ENCODE data around the gene RNLS.

DNA sequence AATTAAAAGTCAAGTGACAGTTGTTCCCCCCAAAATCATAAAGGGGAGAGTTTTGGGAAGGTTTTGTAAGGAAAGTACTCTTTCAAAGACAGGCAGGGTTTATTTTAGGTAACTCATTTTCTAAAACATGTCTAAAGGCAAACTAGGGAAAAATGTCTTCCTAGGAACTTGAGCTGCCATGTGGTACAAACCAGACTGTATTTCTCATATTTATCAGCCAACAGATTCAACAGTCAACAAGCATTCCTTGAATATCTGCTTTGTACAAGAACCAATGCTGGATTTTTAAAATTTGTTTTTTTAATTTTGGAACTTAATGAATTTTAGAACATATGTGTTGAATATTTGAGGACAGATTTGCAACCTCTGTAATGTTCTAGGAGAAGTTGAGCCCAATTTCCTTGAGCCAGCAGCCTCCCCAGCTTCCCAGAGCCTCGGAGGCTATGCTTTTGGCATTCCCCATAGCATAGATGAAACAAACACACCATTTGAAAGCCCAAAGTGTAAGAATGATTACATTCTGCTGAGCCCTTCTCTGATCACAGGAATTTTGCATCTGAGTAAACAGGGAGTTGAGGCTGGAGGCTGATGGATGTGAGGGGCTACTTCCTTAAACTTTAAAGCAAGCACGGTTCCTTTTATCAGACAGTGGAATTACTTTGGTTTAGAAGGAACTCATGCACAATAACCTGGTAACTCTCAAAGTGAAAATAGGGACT is 345.1 kb downstream of the RNLS start:
- TF ChIP-seq TBP (IDR thresholded peaks at IDR 0.05; ENCODE audit: low read depth, low read length) (no peak), GABPA (IDR thresholded peaks at IDR 0.05; ENCODE audit: borderline replicate concordance, insufficient read depth, low read length) (no peak)
- TF ChIP-seq, protein P1, sequence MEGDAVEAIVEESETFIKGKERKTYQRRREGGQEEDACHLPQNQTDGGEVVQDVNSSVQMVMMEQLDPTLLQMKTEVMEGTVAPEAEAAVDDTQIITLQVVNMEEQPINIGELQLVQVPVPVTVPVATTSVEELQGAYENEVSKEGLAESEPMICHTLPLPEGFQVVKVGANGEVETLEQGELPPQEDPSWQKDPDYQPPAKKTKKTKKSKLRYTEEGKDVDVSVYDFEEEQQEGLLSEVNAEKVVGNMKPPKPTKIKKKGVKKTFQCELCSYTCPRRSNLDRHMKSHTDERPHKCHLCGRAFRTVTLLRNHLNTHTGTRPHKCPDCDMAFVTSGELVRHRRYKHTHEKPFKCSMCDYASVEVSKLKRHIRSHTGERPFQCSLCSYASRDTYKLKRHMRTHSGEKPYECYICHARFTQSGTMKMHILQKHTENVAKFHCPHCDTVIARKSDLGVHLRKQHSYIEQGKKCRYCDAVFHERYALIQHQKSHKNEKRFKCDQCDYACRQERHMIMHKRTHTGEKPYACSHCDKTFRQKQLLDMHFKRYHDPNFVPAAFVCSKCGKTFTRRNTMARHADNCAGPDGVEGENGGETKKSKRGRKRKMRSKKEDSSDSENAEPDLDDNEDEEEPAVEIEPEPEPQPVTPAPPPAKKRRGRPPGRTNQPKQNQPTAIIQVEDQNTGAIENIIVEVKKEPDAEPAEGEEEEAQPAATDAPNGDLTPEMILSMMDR (IDR thresholded peaks at IDR 0.05; ENCODE audit: control extremely low read depth in 1 of 3, insufficient read depth in 1 of 3, low read depth in 1 of 3, low read length in 3 of 3), result no peak
- TF ChIP-seq, protein P2, sequence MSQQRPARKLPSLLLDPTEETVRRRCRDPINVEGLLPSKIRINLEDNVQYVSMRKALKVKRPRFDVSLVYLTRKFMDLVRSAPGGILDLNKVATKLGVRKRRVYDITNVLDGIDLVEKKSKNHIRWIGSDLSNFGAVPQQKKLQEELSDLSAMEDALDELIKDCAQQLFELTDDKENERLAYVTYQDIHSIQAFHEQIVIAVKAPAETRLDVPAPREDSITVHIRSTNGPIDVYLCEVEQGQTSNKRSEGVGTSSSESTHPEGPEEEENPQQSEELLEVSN (IDR thresholded peaks at IDR 0.05), result no peak
